NCI-H2029 (cell line): ENCODE data around the gene MSI2.

ENCODE experiments used
- DNase-seq: peaks from one replicate; lab custom pipeline; 2025; lab: John Stamatoyannopoulos, UW

Gene MSI2

DNA sequence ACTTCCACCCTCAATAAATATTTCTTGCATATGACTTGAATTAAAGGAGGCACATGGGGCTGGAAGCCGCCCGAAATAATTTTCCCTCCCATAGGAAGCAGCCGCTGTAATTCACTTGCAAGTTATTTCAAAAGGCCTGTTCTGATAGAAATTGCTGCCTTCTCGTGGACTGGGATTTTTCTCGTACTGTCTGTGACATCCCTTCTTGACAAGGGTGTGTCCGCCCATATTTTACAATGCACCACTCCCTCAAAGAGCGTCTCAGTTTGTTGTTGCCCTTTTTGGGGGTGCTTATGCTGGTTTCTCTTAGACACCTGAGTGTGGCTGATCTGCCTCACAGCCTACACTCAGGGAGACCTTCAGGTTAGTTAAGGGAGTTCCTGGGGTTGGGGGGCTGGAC lies 160.0 kb downstream of the MSI2 start:
- DNase-seq, result no peak

DNA sequence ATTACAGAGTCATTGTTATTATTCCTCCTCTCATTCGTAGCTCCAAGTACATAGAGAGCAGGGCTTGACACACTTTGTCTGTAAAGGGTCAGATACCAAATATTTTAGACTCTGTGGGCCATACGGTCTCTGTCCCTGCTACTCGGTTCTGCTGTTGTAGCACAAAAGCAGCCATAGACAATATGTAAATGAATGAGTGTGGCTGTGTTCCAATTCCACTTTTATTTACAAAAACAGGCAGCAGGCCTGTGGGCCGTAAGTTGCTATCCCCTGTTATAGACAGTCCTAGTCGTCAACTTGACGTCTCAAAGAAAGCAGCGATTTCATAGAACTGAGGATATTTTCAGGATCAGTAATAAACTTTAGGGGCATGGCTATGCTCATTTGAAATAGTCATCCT lies 161.6 kb downstream of the MSI2 start:
- no peak for DNase-seq

DNA sequence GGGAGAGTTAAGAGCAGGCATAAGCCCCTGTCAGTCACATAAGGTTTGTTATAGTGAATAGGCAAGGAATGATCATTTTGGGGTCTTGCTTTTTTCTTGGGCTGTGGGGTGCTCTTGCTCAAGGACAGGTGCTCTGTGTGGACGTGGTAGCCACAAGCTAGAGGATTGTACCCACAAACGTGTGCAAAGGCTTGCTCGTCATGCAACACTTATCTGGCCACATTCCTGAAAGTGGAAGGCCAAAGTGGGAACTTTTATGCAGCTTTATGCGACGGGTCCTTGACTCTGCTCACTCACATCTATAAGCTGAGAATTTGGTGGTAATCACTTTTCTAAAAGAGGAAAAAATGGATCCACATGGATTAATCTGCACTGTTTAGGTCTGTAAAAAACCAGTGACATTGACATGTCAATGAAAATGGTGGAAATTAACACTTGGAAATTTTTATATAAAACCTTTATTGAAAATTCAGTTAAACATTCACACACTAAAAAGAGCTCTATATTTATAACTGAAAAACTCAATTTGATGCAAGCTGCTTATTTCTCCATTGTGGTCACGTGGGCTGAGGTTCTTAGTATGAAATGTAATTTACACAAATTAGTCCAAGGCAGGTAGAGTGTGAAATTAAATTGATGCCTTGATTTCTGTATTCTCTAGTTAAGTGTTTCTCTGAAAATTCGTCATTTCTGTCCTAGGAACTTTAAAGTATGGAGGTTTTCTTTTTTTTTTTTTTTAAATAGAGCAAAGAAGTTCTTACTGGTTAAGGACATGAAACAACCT lies 162.3 kb downstream of the MSI2 start:
- DNase-seq, result no peak

DNA sequence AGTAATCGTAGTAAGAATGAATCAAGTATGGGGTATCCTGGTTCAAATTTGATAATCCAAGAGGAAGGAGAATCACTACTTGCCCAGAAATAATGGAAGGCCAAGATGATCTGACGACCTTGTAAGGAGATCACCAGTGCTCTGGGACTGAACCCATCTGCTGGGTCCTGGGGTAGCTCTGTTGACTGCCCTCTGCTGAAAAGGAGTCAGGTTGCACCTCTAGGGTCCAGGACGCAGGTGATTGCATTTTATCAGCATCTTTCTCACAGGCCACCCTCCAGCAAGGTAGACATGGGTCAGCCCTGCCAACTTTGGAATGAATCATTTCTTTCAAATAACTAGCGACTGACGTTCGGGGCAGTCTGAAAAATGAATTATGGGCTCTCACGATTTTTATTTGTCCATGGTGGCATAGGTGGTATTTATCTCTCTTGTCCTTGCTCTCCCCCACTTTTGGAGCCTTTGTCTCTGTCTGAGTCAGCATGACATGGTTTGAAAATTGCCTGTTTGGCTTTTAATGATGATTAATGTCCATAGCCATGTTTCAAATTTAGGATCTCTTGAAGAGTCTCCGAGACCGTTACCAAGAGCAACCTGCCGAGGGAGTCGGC lies 163.7 kb downstream of the MSI2 start:
- DNase-seq, result no peak

DNA sequence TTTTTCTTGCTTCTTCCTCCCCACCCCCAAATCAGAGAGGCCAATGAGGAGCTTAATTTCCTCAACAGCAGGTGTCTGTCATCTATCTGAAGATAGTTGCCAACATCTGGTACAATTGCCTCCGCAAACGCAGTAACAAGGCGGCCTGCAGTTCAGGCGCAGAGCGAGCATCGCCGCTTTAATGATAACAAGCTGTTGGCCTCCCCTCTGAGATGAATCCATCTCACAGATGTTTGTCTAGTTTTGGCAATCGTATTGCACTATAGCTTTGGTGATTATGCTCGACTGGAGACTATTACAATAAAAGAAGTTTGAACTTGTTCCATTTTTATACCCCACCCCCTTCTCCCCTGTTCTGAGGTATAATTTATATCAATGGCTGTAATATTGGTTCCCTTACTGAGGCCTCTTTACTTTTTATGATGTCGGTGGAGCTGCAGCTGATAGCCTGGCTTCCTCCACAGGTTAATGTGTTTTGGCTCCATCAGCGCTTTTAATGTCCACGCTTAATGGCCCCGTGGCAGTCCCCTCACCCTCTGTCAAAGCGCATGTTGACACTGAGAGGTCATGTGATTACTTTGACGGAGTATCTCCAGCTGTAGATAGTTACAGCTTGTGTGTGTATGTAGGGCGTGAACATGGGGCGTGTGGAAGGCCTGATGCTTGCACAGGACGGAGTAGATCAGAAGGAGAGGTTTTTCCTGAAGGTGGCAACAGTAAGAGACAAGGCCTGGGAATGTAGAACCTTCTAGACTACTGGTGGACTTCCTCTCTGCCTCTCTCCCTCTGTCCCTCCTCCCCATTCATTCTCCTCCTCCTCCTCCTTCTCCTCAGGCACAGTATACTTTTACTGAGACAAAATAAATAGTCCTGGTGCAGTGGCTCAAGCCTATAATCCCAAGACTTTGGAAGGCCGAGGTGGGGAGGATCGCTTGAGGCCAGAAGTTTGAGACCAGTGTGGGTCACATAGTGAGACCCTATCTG lies 164.7 kb downstream of the MSI2 start:
- peak; percentile 74 for DNase-seq

DNA sequence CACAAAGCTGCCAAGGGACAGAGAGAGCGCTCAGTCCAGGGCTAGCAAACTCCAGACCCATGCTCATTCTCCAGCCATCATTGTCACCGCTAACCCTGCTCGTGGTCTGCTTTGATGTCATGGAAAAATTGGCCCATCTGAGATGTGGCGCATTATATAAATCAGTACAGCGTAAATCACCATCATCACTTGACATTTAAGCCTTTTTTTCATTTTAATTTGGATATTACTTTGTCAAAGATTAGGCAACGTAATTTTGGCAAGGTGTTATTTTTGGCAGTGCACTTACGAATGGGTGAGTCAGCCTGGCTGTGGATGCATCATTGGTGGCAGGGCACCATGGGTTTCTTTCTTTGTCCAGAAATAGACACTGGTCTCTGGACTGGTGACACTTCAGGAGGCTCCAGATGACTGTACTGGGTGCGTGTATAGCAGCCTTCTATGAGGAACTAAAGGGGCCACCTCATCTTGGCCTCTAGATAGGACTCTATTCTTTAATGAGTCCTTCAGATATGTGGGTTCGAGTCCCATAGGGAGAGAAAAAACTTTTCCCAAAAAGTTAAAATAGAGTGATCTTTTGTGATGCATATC lies 166.3 kb downstream of the MSI2 start:
- no peak for DNase-seq

DNA sequence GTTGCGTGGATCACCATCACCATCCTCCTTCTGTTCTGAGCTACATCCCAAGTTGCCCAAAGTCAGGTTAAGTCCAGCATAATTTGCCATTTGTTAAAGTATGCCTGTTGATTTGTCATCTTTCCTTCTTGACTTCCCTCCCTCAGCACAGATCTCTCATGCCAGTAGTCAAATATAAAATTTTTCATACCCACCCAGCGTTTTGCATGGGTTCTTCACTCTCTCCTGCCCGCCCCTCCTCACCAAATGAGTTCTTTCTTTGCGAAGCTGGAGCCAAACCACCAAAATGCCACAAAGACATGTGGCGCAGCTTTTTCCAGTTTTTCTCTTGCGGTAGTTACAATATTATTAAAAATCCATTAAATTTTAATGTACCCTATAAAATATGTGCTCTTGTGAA lies 167.2 kb downstream of the MSI2 start:
- DNase-seq, result no peak

DNA sequence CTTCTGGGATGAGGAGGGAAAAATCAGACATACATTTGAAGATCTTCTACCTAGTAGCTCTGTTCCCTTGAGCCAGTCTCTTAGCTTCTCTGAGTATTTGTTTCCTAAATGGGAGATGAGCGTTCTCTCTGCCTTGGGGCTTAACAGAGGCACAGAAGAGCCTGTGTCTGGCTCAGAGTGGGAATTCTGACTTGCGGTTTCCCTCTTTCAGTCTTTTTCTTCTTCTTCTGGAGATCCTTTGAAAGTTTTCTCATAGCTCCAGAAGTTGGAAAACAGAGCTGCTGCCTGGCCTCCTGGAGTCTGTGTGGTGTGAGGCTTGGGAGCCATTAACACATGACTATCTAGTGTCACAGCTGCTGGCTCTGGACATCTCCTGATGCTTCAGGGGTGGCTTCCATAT lies 167.9 kb downstream of the MSI2 start:
- DNase-seq, result no peak

DNA sequence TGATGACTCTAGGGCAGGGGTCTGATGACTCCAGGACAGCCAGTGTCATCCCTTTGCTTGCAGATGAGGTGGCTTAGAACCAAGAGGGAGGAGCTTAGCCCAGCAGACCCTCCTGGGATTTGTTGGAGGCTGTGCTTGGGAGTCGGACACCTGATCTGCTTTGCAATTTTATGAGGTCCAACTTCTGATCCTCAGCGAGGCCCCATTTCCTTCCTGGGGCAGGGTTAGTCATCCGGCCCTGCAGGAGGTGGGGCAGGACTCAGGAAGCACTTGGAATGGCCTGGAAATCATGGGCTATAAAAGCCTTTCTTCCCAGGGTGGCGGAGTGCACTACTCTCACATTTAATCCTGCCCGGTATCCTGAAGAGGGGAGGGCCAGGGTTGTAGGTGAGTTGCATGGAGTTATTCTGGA lies 168.5 kb downstream of the MSI2 start:
- DNase-seq, result peak; percentile 10

DNA sequence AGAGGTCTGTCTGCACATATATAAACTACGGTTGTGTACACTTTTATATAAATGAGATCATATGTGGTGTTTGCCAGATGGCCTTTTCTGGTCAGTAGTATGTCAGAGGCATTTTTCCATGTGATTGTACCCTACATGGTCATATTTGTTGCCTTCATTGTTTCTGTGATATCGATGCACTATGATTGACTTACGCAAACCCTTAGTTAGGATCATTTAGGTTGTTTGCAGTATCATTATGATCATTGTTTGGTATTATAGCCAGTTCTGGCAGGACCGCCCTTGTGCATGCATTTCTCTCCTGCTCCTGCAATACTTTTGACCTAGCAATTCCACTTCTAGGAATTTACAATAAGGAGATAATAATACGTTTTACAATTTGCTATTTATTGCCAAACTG lies 169.1 kb downstream of the MSI2 start:
- DNase-seq, result no peak

DNA sequence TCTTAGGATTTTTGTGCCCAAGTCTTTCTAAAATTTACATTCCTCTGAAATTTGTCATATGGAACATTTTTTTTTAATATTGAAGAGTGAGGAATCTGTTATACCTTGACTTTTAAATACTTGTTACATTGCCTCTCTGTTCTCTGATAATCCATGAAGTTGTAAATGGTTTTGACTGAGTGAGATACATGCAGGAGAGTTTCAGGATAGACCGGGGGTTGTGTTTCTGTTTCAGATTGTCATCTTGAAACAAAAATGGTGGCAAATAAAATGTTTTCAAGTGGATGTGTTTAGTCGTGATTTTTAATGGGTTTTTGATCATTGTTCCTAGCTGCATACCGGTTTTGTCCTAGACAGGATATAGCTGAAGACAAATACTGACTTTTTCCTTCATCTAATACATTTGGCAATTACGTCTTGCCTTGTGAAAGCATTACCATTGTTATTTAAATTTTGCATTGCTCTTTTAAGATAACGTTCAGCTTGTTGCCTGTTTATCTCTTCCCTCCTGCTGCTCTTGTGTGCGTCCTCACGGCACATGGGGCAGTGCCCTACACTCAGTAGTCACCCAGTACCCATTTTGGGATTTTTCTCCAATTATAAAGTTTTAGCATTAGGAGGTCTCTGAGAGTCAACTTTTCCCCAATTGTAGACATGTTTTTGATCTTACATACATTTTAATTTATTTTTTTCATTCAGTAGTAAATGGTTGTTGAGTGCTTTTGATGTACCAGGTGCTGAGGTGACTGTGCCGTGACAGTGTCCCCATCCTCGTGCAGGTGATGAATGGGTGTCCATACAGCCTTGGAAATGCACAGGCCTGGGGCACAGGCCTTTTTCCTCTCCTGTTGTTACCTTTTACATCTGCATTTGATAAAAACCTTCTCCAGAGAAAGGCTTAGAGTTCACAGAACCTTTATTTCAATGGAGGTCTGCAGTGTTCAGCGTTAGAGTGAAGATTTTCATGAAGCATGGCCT lies 169.9 kb downstream of the MSI2 start:
- DNase-seq, result no peak

DNA sequence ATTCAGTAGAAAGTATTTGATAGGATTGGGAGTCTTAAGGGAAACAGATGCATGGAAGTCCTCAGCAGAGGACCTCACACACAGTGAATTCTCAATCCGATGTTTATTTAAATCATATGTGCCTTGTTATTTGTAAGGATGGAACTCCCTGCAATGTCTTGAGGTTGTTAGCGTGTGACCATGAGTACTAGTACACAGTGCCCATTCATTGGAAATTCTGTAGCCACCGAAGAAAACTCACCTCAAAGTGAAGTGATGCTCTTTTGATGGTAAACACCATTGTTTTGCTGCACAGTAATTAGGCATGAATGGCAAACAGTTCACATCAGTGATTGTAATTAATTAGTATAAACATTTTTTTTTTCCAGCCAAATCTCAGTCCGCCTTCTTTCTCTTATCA lies 173.6 kb downstream of the MSI2 start:
- no peak for DNase-seq

DNA sequence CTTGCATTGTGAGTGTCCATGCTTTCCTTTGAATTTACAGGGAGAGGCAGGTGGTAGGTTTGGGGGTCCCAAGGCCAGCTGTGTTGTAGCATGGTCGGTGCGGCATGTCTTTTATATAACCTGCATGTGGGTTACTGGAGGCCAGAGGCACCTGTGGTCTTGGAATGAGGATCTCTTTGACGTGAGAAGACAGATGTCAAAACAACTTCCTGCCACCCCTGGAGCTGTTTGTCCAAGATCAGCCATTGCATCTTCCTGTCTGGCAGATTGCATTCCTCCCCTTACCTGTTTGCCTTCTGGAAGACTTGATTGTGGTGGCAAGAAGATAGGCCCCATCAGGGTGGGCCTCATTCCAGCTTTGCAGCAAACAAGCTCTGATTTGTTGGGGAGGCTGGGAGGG lies 175.1 kb downstream of the MSI2 start:
- DNase-seq, result no peak

DNA sequence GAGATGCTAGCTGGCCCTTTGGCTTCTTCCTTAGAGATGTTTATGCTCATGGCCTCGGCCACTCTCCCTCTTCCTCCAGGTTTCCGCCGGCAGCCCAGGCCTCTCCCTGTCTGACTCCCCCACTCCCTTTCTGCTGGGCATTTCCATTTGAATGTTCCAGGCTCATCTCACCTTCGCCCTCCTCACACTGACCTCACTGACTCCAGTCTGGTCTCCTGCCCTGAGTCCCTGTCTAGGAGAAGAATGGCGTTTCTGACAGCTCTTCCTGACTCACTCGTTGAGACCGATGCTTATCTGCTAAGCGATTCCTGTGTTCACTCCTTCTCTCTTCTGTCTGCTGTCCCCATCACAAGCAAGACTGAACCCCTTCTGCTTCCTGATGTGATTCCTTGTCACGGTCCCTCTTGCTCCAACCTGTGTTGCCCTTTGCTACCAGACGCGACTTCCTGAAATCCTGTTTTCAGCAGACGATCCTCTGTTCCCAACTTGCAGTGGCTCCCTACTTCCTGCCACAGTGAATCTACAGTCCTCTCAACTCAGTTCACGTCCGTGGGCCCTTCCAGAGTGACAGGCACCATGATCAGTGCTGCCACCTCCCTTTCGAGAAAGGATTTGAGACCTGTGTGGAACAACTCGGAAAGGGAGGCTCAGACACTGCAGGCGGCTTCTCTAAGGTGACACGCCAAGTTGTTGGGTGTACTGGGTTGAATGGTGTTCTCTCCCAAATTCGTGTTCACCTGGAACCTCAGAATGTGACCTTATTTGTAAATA lies 176.4 kb downstream of the MSI2 start:
- no peak for DNase-seq

DNA sequence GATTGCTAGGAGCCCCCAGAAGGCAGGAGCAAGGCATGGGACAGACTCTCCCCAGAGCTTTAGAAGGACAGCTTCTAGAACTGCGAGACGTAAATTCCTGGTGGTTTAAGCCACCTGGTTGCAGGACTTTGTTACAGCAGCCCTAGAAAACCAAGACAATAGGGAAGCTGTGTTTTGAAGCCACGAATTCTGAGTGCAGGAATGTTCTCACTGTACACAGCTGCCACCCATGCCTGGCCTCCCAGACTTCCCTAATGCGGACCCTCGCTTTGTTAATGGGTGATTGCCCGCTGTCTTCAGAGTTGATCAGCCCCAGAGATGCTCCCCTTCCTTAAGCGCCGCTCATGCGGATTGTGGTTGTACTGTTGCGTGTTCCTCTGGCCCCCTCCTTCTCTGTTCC lies 177.1 kb downstream of the MSI2 start:
- no peak for DNase-seq

DNA sequence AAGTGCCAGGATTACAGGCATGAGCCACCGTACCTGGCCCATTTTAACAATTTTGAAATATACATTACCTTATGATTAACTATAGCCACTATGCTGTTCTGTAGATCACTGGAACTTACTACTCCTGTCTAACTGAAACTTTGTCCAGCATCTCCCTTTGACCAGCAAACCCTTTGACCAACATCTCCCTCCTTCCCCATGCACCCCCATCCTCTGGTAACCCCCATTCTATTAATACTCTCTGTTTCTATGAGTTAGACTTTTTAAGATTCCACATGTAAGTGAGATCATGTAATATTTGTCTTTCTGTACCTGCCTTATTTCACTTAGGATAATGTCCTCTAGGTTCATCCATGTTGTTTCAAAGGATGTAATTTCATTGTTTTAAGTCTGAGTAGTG lies 178.0 kb downstream of the MSI2 start:
- DNase-seq, result no peak

DNA sequence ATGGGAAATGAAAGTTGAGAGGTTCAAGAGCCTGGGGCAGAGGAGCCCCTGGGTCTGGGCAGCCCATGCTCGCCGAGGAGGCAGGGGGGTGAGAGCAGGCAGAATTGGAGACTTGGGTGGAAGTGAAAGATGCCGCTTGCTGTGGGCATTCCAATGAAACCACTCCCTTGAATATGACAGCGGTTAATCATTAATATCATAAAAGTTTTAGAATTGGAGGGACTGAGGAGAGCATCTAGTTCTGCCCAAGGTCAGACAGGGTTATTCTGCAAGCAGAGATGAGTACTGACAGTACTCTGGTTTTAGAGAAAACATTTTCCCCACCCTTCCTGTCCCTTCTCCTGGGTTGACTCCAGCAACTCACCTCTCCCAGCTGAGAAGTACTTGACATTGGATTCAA lies 180.2 kb downstream of the MSI2 start:
- DNase-seq, result no peak

DNA sequence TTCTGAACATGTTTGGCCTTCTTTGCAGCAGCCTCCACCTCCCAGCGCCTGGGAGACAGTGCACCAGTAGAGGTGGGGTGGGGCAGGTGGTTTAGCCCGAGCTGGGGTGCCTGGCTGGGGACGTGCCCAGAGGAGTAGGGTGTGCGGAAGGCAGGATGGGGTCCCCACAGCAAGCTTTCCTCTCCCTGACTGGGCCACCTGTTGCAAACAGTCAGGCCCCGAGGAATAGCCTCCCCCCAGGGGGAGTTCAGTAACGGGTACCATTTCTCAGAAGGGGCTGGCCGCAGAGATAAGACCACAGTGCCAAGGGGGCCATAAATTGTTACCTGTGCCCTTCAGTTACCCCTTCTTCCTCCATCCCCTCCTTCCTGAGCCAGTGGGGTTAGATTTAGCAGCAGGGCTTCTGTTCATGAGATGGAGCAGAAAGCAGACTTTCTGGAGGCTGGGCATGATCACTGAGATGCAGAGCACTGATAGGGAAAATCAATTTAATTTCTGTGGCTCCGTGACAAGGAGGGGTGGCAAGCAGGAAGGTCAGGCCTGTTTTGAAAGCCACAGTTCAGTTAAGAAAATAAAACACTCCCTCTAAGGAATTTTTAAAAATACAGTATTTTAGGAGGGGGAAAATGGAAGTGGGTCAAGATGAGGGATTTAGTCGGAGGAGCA lies 181.9 kb downstream of the MSI2 start:
- no peak for DNase-seq

DNA sequence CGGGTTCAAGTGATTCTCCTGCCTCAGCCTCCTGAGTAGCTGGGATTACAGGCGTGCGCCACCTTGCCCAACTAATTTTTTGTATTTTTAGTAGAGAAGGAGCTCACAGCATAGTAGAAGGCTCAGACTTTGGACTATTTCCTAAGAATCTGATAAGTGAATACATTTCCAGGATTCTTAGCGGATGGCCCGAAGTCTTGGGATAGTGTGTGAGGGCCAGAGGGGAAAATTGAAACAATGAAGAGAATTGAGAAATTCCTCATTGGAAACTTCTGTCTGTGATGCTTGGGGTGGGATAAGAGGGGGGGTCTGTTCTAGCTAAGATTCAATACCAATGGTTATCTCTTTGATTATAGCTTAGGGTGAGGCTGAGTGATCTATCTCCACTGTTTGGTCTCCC lies 183.3 kb downstream of the MSI2 start:
- no peak for DNase-seq
